Occipital lobe (tissue), 2 donors: ENCODE results near the gene GC. TPM values are rescaled to one million over a fixed set of nuclear protein-coding genes. Genes with fewer than 3 reads are reported as not detected.
"Not testable (repeated sequence)": the region's sequence is repeated elsewhere in the genome, so short reads cannot be mapped to it uniquely, and the experiment has no call there.

ENCODE experiments used
- DNase-seq: peaks from one replicate; lab custom pipeline; 2025; lab: John Stamatoyannopoulos, UW
- total RNA-seq: library from RNA; depleted of rRNA; stranded (reverse); fragments of >200 nt; gene quantifications from one replicate; pipeline ENCODE4 v1.2.3, GENCODE V29; 2014

The GC gene
- total RNA-seq, 1 donor from 2014 or later, result 0.31 TPM

DNA sequence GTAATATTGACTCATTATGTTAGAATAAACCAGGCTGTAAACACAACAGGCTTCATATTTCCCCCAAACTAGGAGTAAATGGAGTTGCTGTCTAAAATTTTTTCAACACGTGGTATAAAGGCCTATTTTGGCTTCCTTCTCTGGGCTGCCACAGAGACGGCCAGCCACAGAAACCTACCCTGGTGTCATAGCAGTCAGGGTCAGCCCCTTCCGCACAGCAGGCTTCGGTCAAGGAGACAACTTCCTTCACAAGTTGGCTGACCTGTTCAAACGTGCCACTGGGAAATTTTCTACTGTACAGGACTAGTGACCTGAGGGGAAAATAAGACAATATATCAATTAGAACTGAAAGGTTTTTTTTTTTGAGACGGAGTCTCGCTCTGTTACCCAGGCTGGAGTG lies 15.8 kb downstream of the GC start:
- DNase-seq, result no peak

DNA sequence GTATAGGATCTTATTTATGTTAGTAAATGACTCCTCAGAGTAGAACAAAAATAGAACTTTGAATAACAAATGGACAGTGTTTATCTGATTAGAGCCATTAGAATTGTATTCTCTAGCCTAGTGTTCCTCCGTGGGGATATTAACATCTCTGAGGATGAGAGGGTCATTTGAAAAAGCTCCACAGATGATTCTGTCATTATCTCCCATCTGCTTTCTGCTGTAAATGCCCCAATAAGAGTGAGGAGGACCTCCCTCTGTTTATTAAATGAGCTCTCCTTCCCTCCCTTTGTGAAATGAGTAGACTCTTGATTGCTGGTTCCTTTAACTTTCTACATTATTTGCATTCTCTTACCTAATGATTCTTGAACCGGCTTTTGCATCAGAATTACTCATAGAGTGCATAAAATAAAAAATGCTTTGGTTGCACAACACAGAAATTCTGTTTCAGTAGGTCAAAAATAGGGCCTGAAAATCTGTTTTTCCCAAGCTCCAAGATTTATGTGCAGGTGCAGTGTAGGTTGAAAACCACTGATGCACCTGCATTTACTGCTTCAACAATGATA lies 18.0 kb downstream of the GC start:
- no peak for DNase-seq

DNA sequence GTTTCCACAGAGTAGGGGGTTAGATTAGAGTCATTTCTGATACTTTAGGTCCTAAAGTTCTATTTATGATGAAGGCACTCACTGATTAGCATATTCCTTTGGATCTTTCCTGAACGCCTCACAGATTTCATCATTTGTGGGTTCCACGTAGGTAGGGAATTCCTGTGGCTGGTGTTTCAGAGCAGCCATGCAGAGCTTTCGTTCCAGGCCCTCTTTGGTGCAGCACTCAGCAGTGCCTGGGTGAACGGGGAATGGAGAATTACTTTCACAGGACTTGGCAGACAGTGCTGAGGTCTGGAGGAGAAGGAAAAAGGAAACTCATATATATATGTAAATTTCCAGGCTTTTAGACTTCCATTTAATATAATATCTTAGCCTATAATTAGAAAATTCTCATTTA lies 18.5 kb downstream of the GC start:
- no peak for DNase-seq

DNA sequence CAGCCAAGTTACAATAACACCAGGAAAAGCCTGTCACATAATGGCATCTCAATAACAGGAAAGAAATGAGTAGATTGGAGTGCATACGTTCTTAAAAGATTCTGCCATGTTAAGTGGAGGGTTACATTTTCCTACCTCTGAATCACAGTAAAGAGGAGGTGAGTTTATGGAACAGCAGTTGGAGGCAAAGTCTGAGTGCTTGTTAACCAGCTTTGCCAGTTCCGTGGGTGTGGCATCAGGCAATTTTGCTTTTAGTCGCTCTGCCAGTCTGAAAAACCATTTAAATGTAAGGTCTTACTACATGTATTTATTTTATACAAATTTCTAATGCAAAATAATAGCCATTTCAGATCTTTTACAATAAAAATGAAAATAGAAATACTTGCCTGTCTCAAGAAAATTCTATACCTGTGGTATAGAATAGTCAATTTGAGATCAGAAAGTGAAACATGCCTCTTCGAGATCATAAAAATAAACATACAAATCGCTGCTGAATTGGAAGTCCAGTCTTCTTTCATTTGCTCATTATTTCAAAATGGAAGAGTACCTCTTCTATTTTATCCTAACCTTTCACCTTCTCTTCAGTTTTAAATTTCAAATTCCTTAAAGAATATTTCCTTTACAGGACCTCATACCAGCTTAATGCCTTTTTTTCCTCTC lies 31.4 kb downstream of the GC start:
- no peak for DNase-seq

DNA sequence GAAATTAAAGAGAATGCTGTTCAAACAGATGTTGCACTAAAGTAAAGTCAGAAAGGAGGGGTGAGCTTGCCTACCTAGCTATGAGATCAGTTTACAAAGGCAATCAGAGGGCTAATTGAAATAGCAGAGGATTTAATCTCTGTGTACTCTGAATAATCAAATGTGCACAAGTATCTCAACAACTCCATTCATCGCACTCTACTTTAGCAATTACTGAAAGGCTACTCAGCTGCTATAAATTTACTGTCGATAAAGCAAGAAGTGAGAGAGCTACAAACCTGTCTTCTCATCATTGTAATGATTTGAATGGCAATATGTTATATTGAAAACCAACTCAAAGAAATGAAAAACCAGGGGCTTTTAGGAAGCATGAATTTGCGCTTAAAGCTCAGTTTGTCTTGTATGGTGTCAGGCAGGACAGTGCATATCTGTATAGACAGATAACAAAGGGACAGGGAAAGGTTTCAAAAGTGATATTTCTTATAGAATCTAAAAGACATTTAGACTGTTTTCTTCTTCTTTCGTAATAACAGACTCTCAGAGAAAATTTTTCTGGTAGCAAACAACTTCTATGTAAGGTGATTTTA lies 34.8 kb downstream of the GC start:
- DNase-seq, result no peak

DNA sequence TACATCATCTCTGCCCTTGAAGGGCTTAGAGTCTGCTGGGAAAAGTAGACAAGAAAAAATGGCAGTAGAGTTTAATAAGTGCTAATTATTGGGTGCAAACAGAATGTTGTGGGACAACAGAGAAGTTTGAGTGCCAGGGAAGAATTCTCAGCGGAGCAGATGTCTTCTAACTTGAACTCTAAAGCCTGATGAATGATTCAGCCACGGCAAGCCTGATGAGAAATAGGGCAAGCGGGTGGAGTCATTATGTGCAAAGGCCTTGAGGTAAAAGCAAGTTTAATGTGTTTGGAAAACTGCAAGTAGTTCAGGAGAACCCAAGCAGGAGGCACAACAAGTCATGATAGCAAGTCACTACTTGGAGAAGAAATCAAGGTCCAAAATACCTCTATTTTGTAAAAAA lies 37.5 kb downstream of the GC start:
- no peak for DNase-seq

DNA sequence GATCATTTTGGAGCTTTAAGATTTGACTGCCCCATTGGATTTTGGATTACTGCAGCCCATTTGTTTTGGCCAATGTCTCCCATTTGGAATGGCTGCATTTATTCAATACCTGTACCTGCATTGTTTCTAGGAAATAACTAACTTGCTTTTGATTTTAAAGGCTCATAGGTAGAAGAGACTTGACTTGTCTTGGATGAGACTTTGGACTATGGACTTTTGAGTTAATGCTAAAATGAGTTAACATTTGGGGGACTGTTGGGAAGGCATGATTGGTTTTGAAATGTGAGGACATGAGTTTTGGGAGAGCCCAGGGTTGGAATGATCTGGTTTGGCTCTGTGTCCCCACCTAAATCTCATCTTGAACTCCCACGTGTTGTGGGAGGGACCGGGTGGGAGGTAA lies 45.1 kb downstream of the GC start:
- not testable (repeated sequence) for DNase-seq

DNA sequence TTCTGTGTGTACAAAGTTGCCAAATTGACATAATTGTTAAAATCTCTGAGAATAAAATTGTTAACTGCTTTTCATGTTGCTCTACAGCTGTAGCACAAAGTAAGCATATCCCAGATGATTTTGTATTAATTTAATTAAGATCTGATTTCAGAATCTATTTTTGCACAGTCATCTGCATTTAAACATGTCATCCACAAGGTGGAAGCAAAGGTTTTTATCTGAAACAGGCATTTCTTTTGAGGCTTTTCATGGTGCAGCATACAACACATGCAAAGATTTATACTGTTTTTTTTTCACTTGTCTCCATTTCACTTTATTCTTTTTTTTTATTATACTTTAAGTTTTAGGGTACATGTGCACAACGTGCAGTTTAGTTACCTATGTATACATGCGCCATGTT lies 51.2 kb downstream of the GC start:
- no peak for DNase-seq

DNA sequence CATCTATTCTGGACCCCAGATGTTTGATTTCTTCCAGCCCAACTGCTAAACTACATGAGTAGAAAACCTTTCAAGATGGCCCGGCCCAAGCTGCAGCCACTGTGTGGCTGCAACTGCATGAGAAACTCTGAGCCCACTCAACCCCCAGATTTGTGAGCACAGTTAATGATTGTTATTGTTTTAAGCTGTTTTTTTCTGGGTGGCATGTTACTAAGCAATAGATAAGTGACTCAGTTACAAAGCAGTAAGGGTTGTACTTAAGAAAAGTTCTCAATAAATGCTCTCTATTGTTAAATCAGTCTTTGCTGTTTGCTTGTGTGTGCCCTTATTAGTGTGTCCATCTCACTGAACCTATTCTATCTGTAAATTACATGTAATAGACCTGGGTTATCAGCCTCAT lies 51.8 kb downstream of the GC start:
- DNase-seq, result no peak

DNA sequence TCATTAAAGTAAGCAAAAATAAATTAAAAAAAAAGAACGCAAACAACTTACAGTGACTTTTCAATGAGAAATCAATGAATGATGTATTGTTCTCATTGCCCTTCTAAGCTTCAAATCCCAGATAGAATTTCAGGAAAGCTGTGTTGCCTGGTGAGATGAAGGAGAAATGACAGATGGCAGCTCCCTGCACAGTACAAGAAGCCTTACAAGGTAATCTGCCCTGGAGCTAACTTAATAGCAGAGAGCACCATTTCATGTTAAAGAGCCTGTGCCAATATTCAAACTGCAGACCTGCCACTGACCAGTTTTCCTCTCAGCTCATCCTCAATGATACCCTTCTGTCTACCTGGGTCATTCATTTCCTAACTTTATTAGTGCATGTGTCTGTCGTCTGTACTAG lies 54.0 kb downstream of the GC start:
- DNase-seq, result no peak

DNA sequence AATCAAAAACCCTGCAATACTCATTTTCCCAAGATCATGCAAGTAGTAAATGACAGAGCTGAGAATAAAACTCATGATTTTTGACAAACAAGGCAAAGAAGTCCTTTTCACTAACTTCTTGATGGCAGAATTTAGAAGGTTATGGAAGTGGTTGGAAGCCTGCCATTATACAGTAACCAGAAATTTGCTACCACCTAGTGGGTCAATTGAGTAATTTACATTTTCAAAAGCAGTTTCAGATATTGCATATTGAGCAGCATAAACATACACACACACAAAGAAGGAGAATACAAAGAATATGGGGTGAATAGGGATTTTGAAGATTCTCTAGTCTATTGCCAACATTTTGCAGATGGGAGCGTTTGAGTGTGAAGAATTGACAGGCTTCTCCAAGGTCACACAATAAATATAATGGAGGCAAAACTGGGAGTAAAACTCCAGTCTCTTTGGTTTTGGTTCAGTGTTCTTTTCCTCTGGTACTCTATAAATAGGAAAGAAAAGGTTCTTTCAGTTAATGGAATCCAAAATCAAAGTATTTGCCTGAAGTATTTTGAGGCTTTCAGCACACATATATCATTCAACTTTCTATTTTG lies 70.2 kb downstream of the GC start:
- DNase-seq, result no peak

DNA sequence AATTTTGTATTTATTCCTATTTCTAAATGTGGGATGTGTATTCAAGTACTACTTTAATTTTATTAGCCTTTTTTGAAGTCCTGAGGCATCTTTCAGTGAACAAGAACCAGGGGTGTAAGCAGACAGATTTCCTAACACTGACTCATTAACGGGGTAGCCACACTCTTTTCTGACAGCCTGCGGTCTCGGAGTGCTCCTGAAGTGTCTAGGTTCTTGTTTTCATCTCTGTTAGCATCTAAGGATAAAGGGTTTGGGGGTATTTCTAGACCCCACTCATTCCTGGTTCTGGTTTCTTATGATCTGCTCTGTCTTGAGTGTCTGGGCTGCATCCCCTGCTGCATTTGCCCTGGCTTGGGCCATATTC lies 71.9 kb downstream of the GC start:
- no peak for DNase-seq

DNA sequence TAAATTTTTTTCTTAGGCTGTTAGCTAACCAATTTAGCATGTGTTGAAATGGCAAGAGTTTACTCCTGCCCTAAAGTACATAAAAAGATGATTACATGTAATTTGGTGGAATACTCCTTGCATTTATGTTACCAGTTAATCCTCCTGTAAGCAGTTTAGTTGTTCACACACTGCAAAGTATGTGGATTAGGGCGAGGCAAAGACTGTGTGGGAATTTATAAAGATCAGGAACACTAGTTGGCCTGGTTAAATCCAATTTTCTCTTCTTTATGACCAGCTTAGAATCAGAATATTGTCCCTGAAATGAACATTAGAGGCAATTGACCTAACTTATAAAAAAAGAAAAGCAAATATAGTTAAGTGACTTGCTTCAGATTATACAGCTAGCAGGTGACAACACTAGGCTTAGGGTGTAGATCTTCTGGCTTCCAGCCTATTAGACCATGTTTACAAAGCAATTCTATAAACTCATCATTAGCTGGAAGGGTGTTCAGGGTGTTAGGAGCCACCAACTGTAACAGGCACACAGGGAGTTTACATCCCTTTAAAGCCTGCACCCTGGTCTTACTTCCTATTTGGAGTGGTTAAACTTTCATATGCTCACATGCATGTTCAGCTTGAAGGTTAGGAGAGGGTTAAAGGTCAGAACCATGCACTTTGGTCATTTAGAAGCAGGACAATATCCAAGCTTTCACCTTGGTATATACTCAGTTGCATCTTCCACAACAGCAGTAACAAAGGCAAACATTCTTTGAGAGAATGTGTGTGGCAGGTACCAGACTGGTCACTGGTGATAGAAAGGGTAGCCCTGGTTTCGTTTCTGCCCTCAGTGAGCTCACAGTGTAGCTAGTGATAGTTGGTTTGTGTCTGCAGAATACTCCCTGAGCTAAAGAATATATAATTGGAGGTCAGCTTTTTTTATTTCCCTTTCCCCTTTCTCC lies 72.6 kb downstream of the GC start:
- no peak for DNase-seq

DNA sequence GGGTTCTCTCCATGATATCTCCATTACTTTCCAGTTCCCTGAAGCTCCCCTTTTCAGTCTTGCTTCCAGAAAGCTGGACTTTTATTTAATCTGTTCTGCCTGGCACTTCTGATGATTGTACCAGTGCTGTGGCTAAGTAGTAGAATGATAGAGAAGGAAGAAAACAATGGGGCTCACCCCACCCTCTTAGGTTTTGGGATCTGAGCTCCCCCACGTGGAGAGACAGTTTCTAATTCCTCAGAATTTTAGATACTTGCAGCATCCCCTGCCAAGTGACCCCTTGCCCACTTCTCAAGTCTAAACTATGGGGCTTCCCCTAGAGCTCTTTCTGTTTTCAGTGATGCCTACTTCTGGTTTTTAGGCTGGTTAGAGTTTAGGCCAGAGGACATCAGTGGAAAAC lies 73.9 kb downstream of the GC start:
- no peak for DNase-seq

DNA sequence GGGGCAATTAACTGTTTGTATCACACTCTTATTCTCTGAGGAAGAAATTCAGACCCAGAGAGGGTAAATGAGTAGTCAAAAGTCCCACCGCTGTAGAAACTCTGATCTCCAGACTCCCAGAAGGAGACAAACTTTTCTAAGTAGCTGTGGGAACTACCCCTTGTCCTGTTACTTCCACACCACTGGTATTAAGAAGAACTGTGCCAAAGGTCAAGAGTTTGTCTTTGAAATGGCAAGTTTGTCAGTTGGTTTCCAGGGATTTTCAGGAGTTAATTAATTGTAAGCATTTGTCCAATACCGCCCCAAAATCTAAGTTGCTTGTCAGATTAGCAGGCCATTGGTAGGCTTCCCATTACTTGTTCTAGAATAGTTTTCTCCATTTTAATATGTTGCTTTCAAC lies 85.7 kb downstream of the GC start:
- DNase-seq, result no peak

DNA sequence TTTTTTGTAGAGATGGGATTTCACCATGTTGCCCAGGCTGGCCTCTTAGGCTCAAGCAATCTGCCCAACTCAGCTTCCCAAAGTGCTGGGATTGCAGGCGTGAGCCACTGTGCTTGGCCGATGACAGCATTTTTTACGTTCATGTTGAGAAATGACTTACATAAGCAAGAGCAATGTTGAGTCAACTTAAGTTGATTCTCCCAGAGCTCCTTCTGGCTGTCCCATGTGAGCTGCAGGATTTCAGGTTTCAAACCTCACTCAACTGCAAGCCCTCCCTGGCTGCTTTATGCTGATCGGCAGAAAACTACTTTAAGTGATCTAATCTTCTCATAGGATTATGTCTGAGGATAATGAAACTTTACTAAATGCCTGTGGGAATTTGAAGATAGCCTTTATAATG lies 86.8 kb downstream of the GC start:
- no peak for DNase-seq

DNA sequence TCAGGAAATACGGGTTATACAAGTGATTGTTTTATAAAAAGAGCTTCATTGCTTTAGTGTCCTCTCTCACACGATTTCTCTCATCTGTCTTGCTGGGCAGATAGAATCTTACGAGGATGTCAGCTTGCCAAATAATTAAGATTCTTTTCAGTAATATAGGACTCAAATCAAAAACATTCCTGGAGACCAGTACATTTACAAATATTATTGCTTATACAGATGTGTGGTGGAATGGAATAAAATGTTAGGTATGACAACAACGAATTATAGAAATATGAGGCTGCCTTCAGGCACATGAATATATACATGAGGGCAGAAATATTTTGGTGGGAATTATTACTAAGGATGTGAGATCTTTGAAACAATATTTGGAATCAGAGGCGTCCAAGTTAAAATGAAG lies 88.9 kb downstream of the GC start:
- no peak for DNase-seq

DNA sequence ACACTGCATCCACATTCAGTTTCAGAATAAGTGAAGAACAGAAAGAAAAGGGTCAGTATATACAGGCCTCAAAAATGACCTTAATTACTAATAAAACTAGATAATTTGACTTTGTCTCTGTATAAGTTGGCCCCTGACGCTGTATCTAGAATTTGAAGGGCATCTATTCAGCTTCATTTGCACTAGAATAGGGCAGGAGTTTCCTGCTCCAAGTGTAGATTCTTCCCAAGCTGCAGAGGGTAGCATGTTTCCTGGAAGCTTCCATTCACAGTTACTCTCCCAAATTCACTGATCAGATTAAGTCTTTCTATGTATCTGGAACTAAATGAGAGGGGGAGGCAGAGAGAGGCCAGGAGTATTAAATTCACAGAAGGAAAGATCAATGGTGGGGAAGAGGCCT lies 90.9 kb downstream of the GC start:
- no peak for DNase-seq

DNA sequence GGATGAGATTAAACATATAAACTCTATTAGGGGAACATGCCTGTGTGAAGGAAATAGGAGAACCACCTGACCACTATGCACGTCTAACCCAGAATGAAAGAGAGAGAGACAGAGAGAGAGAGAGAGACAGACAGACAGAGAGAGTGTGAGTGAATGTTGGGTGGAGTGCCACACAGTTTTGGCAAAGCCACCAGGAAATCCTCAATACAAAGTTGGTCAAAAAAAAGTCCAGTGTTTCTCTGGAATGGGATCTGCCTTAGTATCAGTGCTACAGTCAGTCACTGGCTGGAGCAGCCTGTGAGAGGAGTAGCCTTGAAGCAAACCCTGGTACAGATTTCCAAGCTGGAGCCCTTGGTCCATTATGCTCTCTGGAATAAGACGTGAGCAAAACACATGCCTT lies 91.7 kb downstream of the GC start:
- no peak for DNase-seq
